K562 (cell line): ENCODE results near the gene TBATA. TPM values are rescaled to one million over a fixed set of nuclear protein-coding genes. Genes with fewer than 3 reads are reported as not detected.
A peak's percentile ranks its signal among the peaks of the same experiment; 100 is the strongest.

Experiments
- FOS ChIP-seq: IDR thresholded peaks from 3 replicates; pipeline ENCODE4 v1.6.1; 2011; ENCODE audit not compliant: insufficient read length; ENCODE audit errors: extremely low read depth
- FOXP1 ChIP-seq: sonication (generic); formaldehyde crosslinking; IDR thresholded peaks from 2 replicates; pipeline ENCODE4 v1.8.0; 2022; ENCODE audit warnings: mild to moderate bottlenecking, missing genetic modification reagents
- MYC ChIP-seq, 2 experiments: fragments of 250-450 bp in 1 of 2; sonication (Bioruptor Pico) in 1 of 2; IDR thresholded peaks; 2 replicates each; pipeline versions ENCODE4 v1.5.1 to v1.6.1; 2012 to 2021; ENCODE audit warnings: low read depth in 2 of 2, borderline replicate concordance in 1 of 2, improper control_type of control experiment in 1 of 2, low read length in 1 of 2, mild to moderate bottlenecking in 1 of 2, moderate library complexity in 1 of 2
- NR4A1 ChIP-seq, 2 experiments: fragments of 250-450 bp in 1 of 2; fragments of 450-650 bp in 1 of 2; sonication (Bioruptor Pico) in 1 of 2; IDR thresholded peaks; 2 replicates each; pipeline versions ENCODE4 v1.4.0 to v1.6.1; 2016 to 2020; ENCODE audit warnings: mild to moderate bottlenecking in 2 of 2, missing compliant biosample characterization in 1 of 2, missing genetic modification characterization in 1 of 2, moderate library complexity in 1 of 2
- PCBP1 ChIP-seq: fragments of 200-400 bp; formaldehyde crosslinking; IDR thresholded peaks from 2 replicates; pipeline ENCODE4 v1.6.1; 2018; ENCODE audit warnings: mild to moderate bottlenecking, low read depth, low read length; ENCODE audit not compliant: poor library complexity, severe bottlenecking
- SMAD2 ChIP-seq: fragments of 150-350 bp; IDR thresholded peaks from 2 replicates; pipeline ENCODE4 v1.6.1; 2014; ENCODE audit warnings: low read depth, mild to moderate bottlenecking, low read length
- ZNF143 ChIP-seq: sonication (generic); formaldehyde crosslinking; IDR thresholded peaks from 2 replicates; pipeline ENCODE4 v1.9.0; 2022; ENCODE audit warnings: mild to moderate bottlenecking, missing genetic modification reagents
- ZNF77 ChIP-seq: fragments of 250-450 bp; sonication (Bioruptor Pico); IDR thresholded peaks from 2 replicates; pipeline ENCODE4 v1.5.0; 2020
- polyA plus RNA-seq, 8 experiments: library from polyadenylated mRNA; depleted of rRNA in 4 of 8; stranded (reverse) in 5 of 8; unstranded in 3 of 8; fragments of >200 nt; fragmentation: Nextera tagmentation in 2 of 8; fragmentation: Illumina TruSeq in 1 of 8; extraction: Ambion mirVana in 2 of 8; extraction: Trizol in 1 of 8; gene quantifications; 2 replicates each; pipeline versions ENCODE4 v1.2.1 to v1.2.3, GENCODE V29; 2011 to 2014; ENCODE audit warnings: inconsistent platforms in 1 of 8, missing spikeins in 1 of 8
- total RNA-seq, 7 experiments: library from RNA; depleted of rRNA in 6 of 7; stranded (reverse); fragments of >200 nt in 6 of 7; fragmentation: Illumina TruSeq in 2 of 7; extraction: Trizol in 2 of 7; gene quantifications; 2 replicates each; pipeline versions ENCODE4 v1.2.1 to v1.2.3, GENCODE V29; 2011 to 2021; ENCODE audit warnings: low replicate concordance in 1 of 7
- TF ChIP-seq, protein P1 (sequence below), 3 experiments: fragments of 200-800 bp in 1 of 3; fragments of 250-450 bp in 1 of 3; fragments of 450-650 bp in 1 of 3; sonication (Bioruptor Pico) in 1 of 3; sonication (Bioruptor generic) in 1 of 3; formaldehyde crosslinking in 1 of 3; IDR thresholded peaks; 2 replicates each; pipeline versions ENCODE4 v1.6.1 to v1.8.0; 2016 to 2022; ENCODE audit warnings: mild to moderate bottlenecking in 2 of 3, missing genetic modification characterization in 2 of 3, missing compliant biosample characterization in 1 of 3, moderate library complexity in 1 of 3
- TF ChIP-seq, protein P2 (sequence below): IDR thresholded peaks from 3 replicates; pipeline ENCODE4 v1.6.1; 2011; ENCODE audit warnings: borderline replicate concordance, mild to moderate bottlenecking; ENCODE audit not compliant: insufficient read length, insufficient read depth
- TF ChIP-seq, protein P3 (sequence below): fragments of 450-650 bp; IDR thresholded peaks from 2 replicates; pipeline ENCODE4 v1.6.1; 2016
- TF ChIP-seq, protein P4 (sequence below): fragments of 200-800 bp; sonication (Bioruptor generic); IDR thresholded peaks from 2 replicates; pipeline ENCODE4 v1.6.1; 2017; ENCODE audit warnings: missing genetic modification characterization, missing compliant biosample characterization
- TF ChIP-seq, protein P5 (sequence below): fragments of 450-650 bp; formaldehyde crosslinking; IDR thresholded peaks from 2 replicates; pipeline ENCODE4 v1.4.0; 2020; ENCODE audit warnings: mild to moderate bottlenecking, moderate library complexity
- TF ChIP-seq, protein P6 (sequence below): fragments of 250-450 bp; sonication (Bioruptor Pico); IDR thresholded peaks from 2 replicates; pipeline ENCODE4 v1.4.0; 2020; ENCODE audit warnings: mild to moderate bottlenecking, moderate library complexity

Gene TBATA
- total and polyA plus RNA-seq, 9 of the 15 experiments (the other 6 are each of a cell fraction or from before 2014, with no cell fraction given): not detected

DNA sequence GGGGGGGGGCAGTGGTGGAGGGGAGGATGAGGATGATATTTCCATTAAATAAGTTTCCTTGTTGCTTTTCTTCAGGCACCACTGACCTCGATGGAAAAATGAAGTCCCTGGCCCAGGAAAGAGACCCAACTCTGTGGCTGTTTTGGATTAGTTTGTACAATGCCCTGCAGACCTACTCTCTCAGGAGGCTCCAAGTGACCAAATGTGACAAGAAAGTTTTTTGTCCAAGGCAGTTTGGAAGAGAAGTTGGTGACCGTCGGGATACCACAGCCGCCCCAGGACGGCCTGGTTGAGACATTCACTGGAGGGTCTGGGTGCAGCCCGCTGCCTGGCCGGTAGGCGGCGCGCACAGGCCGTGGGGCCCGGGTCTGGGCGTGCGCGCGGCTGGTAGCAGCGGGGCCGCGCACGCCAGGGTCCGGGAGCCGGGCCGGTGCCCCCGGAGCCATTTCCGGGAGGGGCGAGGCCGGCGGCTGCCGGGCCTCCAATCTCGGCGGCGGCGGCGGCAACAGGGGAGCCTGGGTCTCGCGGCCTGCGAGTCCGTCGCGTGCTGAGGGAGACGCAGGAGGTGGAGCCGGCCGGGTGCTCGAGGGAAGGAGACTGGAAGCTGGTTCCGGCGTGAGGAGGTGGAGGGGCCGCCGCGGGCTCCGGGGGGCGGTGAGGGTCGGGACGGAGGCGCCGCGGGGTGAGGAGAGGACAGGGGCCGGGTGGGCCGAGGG, 30.5 kb upstream of the TBATA start, which contains the start of gene SGPL1 (continued):
- peak; percentile 68 for TF ChIP-seq MYC (IDR thresholded peaks at IDR 0.05; ENCODE audit: low read depth, low read length)
- TF ChIP-seq MYC (CRISPR knock-in tag; IDR thresholded peaks at IDR 0.05; ENCODE audit: borderline replicate concordance, low read depth): no peak
- TF ChIP-seq FOS: no peak
- TF ChIP-seq, protein P1, sequence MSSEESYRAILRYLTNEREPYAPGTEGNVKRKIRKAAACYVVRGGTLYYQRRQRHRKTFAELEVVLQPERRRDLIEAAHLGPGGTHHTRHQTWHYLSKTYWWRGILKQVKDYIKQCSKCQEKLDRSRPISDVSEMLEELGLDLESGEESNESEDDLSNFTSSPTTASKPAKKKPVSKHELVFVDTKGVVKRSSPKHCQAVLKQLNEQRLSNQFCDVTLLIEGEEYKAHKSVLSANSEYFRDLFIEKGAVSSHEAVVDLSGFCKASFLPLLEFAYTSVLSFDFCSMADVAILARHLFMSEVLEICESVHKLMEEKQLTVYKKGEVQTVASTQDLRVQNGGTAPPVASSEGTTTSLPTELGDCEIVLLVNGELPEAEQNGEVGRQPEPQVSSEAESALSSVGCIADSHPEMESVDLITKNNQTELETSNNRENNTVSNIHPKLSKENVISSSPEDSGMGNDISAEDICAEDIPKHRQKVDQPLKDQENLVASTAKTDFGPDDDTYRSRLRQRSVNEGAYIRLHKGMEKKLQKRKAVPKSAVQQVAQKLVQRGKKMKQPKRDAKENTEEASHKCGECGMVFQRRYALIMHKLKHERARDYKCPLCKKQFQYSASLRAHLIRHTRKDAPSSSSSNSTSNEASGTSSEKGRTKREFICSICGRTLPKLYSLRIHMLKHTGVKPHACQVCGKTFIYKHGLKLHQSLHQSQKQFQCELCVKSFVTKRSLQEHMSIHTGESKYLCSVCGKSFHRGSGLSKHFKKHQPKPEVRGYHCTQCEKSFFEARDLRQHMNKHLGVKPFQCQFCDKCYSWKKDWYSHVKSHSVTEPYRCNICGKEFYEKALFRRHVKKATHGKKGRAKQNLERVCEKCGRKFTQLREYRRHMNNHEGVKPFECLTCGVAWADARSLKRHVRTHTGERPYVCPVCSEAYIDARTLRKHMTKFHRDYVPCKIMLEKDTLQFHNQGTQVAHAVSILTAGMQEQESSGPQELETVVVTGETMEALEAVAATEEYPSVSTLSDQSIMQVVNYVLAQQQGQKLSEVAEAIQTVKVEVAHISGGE (CRISPR knock-in tag; IDR thresholded peaks at IDR 0.05): peak in 1 of 3 experiments; percentile 85; a peak in 2 of 6 replicates
- TF ChIP-seq, protein P2, sequence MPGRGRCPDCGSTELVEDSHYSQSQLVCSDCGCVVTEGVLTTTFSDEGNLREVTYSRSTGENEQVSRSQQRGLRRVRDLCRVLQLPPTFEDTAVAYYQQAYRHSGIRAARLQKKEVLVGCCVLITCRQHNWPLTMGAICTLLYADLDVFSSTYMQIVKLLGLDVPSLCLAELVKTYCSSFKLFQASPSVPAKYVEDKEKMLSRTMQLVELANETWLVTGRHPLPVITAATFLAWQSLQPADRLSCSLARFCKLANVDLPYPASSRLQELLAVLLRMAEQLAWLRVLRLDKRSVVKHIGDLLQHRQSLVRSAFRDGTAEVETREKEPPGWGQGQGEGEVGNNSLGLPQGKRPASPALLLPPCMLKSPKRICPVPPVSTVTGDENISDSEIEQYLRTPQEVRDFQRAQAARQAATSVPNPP: no peak
- no peak for TF ChIP-seq ZNF77 (CRISPR knock-in tag)
- no peak for TF ChIP-seq SMAD2
- TF ChIP-seq, protein P3, sequence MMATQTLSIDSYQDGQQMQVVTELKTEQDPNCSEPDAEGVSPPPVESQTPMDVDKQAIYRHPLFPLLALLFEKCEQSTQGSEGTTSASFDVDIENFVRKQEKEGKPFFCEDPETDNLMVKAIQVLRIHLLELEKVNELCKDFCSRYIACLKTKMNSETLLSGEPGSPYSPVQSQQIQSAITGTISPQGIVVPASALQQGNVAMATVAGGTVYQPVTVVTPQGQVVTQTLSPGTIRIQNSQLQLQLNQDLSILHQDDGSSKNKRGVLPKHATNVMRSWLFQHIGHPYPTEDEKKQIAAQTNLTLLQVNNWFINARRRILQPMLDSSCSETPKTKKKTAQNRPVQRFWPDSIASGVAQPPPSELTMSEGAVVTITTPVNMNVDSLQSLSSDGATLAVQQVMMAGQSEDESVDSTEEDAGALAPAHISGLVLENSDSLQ: no peak
- TF ChIP-seq, protein P4, sequence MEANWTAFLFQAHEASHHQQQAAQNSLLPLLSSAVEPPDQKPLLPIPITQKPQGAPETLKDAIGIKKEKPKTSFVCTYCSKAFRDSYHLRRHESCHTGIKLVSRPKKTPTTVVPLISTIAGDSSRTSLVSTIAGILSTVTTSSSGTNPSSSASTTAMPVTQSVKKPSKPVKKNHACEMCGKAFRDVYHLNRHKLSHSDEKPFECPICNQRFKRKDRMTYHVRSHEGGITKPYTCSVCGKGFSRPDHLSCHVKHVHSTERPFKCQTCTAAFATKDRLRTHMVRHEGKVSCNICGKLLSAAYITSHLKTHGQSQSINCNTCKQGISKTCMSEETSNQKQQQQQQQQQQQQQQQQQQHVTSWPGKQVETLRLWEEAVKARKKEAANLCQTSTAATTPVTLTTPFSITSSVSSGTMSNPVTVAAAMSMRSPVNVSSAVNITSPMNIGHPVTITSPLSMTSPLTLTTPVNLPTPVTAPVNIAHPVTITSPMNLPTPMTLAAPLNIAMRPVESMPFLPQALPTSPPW (CRISPR knock-in tag): peak; percentile 85
- TF ChIP-seq, protein P5, sequence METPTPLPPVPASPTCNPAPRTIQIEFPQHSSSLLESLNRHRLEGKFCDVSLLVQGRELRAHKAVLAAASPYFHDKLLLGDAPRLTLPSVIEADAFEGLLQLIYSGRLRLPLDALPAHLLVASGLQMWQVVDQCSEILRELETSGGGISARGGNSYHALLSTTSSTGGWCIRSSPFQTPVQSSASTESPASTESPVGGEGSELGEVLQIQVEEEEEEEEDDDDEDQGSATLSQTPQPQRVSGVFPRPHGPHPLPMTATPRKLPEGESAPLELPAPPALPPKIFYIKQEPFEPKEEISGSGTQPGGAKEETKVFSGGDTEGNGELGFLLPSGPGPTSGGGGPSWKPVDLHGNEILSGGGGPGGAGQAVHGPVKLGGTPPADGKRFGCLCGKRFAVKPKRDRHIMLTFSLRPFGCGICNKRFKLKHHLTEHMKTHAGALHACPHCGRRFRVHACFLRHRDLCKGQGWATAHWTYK: peak; percentile 42; the same call in 1 of the 2 replicates
- TF ChIP-seq ZNF143 (CRISPR knock-in tag): no peak
- TF ChIP-seq PCBP1: peak; percentile 52
- TF ChIP-seq NR4A1 (CRISPR knock-in tag; IDR thresholded peaks at IDR 0.05): no peak
- 0 out of 2 replicates have a peak, but pooled peaks have one; percentile 57 for TF ChIP-seq NR4A1 (tag; IDR thresholded peaks at IDR 0.05)
- TF ChIP-seq, protein P6, sequence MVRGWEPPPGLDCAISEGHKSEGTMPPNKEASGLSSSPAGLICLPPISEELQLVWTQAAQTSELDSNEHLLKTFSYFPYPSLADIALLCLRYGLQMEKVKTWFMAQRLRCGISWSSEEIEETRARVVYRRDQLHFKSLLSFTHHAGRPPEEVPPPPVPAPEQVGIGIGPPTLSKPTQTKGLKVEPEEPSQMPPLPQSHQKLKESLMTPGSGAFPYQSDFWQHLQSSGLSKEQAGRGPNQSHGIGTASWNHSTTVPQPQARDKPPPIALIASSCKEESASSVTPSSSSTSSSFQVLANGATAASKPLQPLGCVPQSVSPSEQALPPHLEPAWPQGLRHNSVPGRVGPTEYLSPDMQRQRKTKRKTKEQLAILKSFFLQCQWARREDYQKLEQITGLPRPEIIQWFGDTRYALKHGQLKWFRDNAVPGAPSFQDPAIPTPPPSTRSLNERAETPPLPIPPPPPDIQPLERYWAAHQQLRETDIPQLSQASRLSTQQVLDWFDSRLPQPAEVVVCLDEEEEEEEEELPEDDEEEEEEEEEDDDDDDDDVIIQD (CRISPR knock-in tag): no peak
- TF ChIP-seq FOXP1 (CRISPR knock-in tag): peak; percentile 74; the same call in 1 of the 2 replicates
